ENCODE data around the gene INPP4B.
"Not testable (repeated sequence)": the region's sequence is repeated elsewhere in the genome, so short reads cannot be mapped to it uniquely, and the experiment has no call there.

Gene INPP4B

DNA sequence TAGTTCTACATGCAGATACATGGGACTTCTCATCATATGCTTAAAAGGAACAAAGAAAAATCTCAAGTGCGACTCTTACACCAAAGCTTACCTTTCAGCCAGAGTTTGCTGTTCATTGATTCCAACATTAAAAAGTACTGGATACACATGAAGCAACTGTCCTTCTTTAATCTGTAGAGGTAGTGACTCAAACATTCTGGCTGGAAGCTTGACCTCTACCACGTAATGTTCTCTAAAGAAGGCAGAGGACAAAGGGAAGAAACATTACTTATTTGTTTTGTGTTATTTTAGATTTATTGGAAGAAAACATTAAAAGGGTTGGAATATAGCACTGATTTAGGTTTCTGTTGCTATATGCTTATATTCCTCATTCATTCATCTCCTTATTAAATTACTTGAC is 733.6 kb downstream of the INPP4B start:
- no peak for DNase-seq

DNA sequence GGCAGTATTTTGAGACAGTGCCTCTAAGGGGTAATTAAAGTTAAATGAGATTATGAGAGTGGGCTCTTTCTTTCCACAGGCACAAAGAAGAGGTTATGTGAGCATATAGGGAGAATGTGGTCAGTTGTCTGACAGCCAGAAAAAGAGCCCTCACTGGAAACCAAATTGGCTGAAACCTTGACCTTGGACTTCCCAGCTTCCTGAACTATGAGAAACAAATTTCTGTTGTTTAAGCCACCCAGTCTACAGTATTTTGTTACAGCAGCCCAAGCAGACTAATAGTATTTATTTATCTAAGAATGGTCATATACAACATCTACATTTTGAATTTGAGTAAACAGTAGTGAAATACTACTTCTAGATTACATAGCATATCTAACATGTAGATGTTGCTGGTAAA is 736.0 kb downstream of the INPP4B start:
- DNase-seq: no peak

DNA sequence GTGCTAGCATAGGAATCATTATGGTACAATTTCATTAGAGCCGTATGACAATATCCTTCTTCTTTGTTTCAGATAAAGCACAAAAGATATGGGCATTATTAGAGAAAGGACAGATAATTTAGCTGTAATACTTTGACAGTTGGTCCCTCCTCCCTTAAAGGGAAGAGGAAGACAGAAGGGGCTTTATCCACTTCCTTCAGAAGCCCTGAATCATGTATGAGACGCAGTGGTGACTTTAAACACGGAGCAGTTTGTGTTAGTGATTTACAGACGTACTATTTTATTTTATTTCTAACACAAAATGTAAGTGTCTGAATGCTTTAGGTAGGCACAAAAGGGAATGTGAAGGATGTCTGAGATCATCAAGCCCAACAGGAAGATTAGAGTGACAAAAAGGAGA is 742.1 kb downstream of the INPP4B start:
- no peak for DNase-seq

DNA sequence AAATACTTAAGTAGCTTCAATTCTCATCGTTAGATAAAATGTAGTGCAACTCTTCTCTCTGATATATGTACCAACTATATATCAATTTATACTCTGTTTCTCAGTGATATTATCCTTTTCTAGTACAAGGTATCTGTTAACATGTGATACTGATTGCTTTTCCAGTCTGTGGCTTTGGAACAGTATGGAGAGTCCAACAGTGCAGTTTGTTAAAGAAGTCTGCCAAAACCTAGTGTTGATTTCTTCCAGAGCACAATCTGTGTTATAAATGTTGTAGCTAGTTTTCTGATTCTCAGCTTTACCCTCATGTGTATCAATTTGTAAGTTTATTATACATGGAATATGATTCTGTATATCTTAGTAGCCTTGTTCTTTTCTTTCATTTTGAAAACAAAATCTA is 744.7 kb downstream of the INPP4B start:
- no peak for DNase-seq

DNA sequence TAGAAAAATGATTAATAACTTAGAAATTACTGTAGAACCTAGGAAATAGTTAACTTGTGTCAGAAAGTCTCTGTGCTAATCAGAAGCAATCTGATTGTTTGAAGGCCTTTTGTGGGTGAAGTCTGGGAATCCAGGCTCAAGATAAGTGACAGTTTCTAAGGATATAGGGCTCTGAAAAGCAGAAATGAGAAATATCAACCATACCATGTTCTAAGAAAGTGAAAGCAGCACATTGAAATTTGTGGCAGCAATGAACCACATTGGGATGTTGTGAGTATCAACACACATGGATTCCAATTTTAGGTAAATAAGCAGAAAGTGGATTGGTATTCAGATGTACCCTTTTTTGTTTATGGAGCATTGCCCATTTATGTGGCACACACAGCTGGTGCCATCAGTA is 745.2 kb downstream of the INPP4B start:
- no peak for DNase-seq

DNA sequence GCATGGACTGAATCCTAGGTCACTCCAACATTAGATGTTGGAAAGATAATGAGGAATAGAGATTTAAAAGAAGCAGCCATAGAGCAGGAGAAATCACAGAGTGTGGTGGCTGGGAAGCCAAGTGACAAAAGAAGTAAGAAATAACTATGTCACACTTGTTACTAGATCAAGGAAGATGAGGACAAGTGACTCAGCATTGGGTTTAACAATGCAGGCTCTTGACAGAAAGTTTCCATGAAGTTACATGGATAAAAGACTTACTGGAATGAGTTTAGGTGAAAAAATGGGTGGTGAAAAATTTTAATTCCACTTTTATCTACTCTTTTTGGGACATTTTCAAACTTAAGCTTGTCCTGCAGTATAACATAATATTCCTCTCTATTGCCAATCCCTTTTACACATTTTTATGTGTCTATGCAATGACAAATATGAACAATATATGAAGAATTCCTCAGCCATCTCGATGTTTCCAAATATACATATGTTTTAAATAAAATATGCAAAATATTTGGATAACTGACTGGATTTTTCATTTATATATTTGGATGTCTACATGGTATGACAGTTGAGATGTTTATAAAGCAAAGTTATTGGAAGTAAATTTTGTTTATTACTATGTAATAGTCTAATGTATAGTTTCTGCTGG is 747.1 kb downstream of the INPP4B start:
- no peak for DNase-seq

DNA sequence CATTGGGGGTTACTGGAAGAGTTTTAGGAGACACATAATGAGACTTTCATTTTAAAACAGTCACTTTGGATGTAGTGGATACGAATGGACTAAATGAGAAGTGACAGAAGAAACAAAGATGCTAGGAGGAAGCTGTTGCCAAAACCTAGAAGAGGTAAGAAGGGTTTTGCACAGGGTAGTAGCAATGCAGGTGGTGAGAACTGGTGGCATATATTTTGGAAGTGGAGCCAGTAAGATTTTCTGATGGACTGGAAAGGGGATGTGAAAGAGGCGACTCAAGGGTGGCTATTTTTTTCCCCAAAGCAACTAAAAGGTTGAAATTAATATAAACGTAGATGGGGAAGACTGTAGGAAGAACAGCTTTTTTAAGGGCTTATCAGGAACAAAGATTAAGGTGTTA is 747.7 kb downstream of the INPP4B start:
- no peak for DNase-seq

DNA sequence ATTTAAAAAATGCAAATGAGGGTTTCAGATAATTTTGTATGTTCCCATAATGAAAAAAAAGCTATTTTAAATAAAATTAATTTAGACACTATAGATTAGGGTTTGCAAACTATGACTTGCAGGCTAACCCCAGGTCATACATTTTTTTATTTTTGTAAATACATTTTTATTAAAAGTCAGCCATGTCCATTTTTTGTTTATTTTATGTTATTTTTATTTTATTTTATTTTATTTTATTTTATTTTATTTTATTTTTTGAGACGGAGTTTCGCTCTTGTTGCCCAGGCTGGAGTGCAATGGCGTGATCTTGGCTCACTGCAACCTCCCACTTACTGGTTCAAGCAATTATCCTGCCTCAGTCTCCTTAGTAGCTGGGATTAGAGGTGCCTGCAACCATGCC is 749.1 kb downstream of the INPP4B start:
- DNase-seq: no peak

DNA sequence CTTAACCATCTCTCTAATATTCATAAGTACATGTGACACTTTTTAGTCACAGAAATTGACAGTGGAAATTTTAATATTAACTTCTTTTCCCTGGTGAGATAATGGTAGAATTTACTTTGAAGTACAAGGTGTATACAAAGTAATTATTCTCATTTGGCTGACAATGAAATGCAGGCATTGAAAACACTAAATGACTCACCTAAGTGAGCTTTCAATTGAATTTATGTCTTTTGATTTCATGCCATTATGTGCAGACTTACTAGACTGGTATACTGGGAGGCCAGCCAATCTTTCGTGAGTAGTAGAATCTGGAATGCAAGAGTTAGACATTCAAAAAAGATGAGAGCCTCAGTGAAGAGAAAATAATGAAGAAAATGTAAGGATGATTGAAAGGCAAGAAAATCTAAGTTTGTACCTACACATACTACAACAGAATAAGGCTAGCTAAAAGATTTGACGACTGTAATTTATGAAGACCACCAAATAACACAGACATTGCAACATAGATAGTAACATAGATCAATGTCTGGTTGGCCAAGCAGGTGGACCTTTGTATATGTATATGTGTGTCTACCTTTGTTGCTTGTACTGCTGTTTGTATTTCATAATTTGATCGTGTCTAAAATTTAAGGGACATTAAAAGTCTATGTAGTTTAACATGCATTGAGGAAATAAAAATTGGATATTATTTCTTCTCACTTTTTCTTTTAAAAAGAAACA is 750.1 kb downstream of the INPP4B start:
- DNase-seq: no peak

DNA sequence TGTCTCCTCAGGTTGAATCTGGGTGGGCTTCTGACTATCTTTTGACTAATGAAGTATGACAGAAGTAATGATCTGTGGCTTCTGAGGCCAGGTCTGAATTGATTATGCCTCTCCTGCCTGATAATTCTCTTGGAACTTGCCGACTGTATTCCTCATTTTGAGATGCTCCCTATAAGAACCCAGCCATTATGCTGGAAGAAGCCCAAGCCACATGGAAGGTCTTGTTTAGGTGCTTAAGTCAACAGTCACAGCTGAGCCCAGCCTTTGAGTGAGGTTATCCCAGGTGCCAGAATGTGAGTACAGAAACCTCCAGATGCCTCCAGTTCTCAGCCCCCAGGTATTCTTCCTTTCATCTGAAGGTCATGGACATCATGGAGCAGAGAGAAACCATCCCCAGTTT is 753.2 kb downstream of the INPP4B start:
- no peak for DNase-seq

DNA sequence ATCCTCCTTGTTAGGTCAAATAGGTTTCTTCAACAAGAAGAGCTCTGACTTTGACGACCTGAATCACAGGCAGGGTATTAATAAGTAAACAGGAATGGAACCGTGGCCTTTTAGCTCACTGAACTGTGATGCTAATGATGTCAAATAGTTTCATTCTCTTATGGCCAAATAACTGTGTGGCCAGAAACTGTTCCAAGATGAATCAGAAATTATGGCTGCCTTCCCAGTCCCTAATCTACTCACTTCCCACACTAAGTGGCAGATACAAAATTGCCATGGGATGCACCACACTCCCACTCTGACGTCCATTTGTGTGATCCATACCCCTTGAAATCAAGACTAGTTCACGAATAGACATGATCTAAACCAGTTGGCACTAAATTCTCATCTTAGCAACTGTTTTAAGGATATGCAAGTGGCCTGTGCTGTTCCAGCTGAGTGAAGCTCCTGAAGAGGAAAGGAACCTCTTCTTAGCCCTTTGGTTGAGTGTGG is 754.4 kb downstream of the INPP4B start:
- DNase-seq: no peak

DNA sequence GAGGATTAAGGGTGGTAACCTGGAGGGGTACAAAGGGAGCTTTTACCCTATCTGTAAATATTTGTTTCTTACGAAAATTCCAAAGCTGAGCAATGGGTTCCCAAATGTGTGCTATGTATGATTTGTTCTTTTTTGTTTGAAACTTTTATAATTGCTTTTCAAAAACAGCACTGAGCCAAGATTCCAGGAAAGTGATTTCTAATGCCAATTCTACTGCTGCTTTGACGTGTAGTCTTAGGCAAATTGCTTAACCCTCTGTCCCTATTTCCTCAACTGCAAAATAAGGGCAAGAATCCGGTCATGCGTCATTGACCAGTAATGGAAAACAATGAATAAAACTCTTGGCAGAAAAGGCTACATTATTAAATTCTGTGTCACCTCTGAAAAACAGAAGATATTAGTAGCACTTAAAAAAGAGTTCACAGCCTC is 755.0 kb downstream of the INPP4B start:
- no peak for DNase-seq

DNA sequence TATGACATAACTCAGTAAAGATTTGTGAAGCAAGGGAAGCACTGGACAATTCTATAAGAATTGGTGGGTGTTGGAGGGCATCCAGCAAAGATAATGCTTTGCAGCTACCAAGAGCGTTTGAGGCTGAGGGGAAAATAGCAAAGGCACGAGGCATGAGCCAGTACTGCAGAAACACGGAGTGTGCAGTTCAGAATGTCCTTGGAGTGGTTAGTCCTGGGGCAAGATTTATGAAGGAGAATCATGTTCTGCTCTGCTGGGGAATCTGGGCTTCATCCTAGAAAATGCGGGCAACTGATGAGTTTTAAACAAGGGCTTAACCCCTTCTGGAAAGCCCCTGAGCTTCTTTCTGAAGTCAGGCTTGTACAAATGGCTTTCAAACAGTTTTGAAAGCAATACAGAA is 757.2 kb downstream of the INPP4B start:
- no peak for DNase-seq

DNA sequence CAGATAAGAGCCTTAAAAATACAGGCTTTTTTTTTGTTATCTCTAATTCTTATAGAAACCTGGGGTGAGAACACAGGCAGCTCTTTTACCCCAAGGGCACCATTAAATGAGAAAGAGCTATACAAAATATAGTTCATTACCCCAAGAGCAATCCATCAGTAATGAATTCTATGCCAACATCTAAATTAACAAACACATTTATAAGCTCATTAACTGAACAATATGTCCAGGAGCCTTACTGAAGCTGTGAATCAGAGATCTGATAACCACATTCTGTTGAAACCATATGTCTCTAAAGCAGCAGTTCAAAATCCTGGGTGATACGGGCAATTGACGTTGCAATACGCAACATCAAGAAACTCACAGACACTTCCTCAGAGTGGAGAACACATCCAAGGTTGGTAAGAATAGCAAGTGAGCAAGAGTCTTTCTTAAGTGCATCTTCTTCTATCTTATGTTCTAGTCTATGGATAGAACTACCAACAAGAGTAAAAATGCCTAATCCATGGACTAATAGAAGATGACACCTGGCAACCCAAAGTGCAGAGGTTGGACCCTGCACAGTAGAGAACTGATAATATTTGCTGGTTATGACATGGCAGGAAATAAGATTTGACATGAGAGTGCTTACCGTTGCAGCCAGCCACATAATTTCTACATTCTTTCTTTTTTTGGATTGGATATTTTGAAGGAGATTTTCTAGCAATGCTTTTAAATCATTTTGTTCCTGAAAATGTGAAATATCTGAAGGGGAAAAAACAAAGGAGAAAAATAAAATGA is 760.4 kb downstream of the INPP4B start:
- no peak for DNase-seq

DNA sequence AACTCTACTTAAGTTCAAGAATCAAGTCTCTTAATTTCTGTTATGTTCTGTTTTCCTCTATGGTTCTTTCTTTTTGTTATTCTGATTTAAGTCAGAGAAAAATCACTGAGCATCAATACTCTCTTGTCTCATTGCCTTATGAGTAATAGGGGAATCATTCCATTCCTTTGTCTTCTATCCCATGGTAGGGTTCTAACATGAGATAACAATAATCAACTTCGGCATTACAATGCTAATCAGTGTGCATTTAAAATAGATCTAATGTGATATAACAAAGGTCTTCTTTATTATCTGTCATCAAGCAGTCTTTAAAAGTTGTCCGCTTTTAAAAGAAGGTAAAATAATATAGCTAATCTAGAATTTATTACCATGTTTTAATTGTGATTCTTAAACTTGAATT is 762.8 kb downstream of the INPP4B start:
- no peak for DNase-seq

DNA sequence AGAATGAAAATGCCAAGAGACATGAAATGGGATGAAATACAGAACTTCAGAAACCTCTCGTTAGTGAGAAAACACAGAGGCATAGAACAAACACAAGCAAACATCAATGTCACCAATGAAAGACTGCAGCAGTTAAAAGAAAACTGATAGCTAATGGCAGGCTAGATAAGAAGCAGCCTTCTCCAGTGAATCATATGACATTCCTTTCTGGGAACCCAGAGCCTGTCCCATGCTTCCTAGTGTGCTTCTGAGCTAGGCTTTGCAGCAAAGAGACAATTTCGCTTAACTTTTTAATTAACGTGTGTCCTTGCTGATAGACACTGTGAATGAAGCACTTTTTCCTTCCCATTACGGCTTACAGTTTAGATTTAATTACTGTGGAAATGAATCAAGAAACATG is 765.1 kb downstream of the INPP4B start:
- no peak for DNase-seq

DNA sequence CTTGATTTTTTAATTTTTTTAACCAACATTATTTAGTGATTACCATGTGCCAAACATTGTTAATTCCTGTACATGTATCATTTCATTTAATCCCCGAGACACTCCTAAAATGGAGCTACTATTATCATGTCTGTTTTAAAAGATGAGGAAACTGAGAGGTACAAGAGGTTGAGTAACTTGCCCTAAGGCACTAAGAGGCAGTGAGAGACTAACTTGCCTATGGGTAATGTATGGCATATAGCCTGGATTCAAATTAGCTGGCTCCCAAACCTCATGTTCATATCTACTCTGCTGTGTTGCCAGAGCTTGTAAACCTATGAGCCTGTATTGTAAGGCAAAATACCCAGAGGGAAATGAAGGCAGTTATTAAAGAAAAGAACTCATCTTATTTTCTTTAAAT is 766.1 kb downstream of the INPP4B start:
- DNase-seq: no peak

DNA sequence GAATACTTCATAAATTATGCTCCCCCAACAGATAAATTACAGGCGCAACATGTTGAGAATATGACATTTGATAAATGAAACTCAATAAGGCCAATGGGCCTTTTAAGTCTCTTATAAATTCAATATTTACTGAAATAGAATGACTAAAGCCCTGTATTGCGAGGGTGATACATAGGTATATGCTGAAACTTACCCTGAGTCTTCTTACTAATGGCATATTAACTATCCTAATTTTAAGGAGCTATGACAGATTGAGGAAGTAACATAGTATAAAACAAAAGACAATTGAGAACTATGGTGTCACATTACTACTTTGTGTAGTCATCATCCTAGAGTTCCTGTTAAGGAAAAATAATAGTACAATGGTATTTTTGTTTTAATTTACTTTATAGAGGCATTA is 769.1 kb downstream of the INPP4B start:
- no peak for DNase-seq

DNA sequence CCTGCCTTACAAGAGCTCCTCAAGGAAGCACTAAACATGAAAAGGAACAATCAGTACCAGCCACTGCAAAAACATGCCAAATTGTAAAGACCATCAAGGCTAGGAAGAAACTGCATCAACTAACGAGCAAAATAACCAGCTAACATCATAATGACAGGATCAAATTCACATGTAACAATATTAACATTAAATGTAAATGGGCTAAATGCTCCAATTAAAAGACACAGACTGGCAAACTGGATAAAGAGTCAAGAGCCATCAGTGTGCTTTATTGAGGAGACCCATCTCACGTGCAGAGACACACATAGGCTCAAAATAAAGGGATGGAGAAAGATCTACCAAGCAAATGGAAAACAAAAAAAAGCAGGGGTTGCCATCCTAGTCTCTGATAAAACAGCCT is 777.8 kb downstream of the INPP4B start:
- not testable (repeated sequence) for DNase-seq

DNA sequence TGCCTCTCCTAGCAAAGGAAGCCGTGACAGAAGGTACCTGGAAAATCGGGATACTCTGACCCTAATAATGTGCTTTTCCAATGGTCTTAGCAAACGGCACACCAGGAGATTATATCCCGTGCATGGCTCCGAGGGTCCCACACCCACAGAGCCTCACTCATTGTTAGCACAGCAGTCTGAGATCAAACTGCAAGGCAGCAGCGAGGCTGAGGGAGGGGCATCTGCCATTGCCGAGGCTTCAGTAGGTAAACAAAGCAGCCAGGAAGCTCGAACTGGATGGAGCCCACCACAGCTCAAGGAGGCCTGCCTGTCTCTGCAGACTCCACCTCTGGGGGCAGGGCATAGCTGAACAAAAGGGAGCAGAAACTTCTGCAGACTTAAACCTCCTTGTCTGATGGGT is 779.5 kb downstream of the INPP4B start:
- not testable (repeated sequence) for DNase-seq

DNA sequence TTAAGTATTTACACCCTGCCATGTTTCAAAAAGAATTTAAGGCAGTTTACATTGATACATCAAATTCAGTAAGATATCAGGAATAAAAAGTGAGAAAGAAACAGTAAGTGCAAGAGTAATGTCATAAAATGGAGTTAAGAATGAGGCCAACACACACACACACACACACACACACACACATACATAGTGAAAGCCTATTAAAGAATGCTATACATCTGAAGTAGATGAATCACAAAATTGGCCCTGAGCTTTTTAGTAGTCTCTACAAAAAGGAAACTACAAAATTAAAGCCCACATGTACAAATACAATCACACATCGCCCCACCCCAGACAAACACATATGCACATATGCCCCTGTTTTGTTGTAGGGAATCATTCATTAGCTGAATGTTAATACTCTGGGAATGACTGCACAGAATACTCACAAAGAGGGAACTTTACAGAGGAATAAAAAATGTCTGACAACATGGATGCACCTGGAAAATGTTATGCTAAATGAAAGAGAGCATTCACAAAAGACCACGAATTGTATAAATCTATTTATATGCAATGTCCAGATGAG is 780.9 kb downstream of the INPP4B start:
- DNase-seq: no peak

DNA sequence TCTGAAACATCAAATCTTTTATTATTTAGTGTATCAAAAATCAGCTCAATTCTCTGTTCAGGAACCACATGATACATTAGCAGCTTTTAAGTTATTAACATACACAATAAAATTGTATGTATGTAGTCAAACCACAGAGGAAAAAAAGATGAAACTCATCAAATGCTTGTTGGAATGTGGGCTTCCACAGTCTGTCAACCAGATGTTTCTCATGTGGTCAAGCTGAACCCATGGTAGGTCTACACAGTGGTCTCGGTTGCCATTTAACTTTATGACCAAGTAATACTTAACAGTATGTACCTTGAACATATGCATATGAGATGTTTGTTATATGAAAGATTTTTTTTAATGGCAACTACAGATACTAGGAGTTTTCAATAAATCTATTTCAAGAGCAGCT is 781.9 kb downstream of the INPP4B start:
- DNase-seq: no peak

DNA sequence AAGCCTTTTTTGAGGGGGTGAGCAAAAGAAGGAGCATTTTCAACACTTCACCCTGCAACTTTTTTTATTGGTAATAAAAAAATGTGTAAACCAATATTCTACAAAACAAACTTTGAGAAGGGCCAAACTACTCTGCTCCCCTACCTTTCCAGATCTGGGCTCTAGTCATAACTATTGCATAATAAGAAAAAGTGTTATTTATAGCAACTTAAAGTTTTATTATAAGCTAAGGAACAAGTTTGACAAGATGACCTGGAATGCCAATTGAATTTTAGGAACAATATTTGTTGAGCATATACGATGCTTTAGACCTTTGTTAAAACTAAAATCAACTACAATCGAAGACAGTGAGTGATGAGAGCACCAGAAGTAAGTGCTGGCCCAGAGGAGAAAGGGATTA is 800.1 kb downstream of the INPP4B start:
- no peak for DNase-seq

DNA sequence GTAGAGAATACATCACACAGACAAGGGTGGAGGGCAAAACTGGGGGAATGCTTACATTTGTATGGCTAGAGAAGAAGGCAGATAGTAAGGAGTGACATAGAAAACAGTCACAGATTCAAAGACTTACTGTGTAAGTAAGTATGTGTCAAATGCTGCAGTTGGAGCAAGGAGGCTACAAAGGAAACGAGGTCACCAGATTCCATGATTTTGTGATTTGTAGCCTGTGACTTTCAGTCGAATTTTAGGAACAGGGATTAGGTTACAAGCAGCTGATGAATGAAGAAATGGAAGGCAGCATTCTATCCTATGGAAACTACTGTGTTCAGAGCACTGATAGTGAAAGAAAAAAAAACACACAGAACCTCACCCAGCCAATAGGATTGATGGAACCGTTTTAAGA is 801.8 kb downstream of the INPP4B start:
- DNase-seq: no peak
